Measurements from ENCODE around the gene SPTB. TPM values are rescaled to one million over a fixed set of nuclear protein-coding genes. Genes with fewer than 3 reads are reported as not detected.

The SPTB gene
- polyA plus RNA-seq, 1 donor (not counting 4 experiments of a cell fraction or from before 2014, with no cell fraction given): not detected

- peaks cover 90% of the 10 kb centered on the region for H3K79me2 ChIP-seq (ENCODE audit: control insufficient read depth, insufficient read depth, low read length)
- FAIRE-seq: no peak
Observed at GRCh38 chr14:64729386-64730060, 150.2 kb downstream of the SPTB start.

GRCh38 chr14:64728856-64729255 lies 150.9 kb downstream of the SPTB start:
- no peak overlapping the region for H3K4me2 ChIP-seq (ENCODE audit: control insufficient read depth, extremely low read depth, insufficient read depth, low read depth, low read length)
- peaks cover 91% of the 10 kb centered on the region for H3K79me2 ChIP-seq (ENCODE audit: control insufficient read depth, insufficient read depth, low read length)
- no peak for FAIRE-seq
- no peak overlapping the region for H2AFZ ChIP-seq (ENCODE audit: control insufficient read depth, low read length)
- no peak overlapping the region for H3K27ac ChIP-seq (ENCODE audit: control insufficient read depth, insufficient read depth, low read length)
- peaks cover 3% of the 10 kb centered on the region for H3K9me1 ChIP-seq (ENCODE audit: control insufficient read depth, extremely low read depth, insufficient read depth, low read length)
- no peak overlapping the region for H3K4me3 ChIP-seq (ENCODE audit: control insufficient read depth in 2 of 3, extremely low read depth in 1 of 3, insufficient read depth in 2 of 3, low read depth in 1 of 3, low read length in 3 of 3)
- no peaks in the 10 kb centered on the region for H3K9me3 ChIP-seq (ENCODE audit: control insufficient read depth, low read depth, low read length)
- peaks cover 33% of the 10 kb centered on the region for H3K4me1 ChIP-seq (ENCODE audit: control insufficient read depth, extremely low read depth, insufficient read depth, low read length)
- dilution Hi-C loops (cut with MboI; ENCODE audit: extremely low pct_ligation_motif_present, low sequenced_read_pairs): no loop called here
- H3K27me3 ChIP-seq (ENCODE audit: control insufficient read depth, extremely low read depth, insufficient read depth, low read length): no peaks in the 10 kb centered on the region
- H3K36me3 ChIP-seq (ENCODE audit: control insufficient read depth in 2 of 2, extremely low read depth in 1 of 2, insufficient read depth in 2 of 2, low read length in 2 of 2): peaks cover 55 to 70% of the 10 kb centered on the region in 2 experiments
- peaks cover 4% of the 10 kb centered on the region for H4K20me1 ChIP-seq (ENCODE audit: control insufficient read depth, extremely low read depth, insufficient read depth, low read length)
- no peak overlapping the region for H3K9ac ChIP-seq (ENCODE audit: control insufficient read depth, extremely low read depth, insufficient read depth, low read length)
- TF ChIP-seq EZH2 (IDR thresholded peaks at IDR 0.05; ENCODE audit: low read length) (no peak), CTCF (optimal IDR thresholded peaks at IDR 0.05 in 1 of 3, IDR thresholded peaks at IDR 0.05 in 1 of 3, conservative IDR thresholded peaks at IDR 0.05 in 1 of 3; ENCODE audit: extremely low read depth in 1 of 3, insufficient read depth in 2 of 3, low read length in 3 of 3) (no peak)
- DNase-seq (ENCODE audit: low read depth, low spot score): no peak

More at GRCh38 chr14:64729386-64730060, 150.2 kb downstream of the SPTB start:
- Histone ChIP-seq H3K9me1 (ENCODE audit: control insufficient read depth, extremely low read depth, insufficient read depth, low read length) (peaks cover 3% of the 10 kb centered on the region), H3K9ac (ENCODE audit: control insufficient read depth, extremely low read depth, insufficient read depth, low read length) (no peak overlapping the region), H3K27ac (ENCODE audit: control insufficient read depth, insufficient read depth, low read length) (peak overlapping the region; percentile 13), H3K4me1 (ENCODE audit: control insufficient read depth, extremely low read depth, insufficient read depth, low read length) (peaks cover 26% of the 10 kb centered on the region), H4K20me1 (ENCODE audit: control insufficient read depth, extremely low read depth, insufficient read depth, low read length) (peaks cover 4% of the 10 kb centered on the region), H3K9me3 (ENCODE audit: control insufficient read depth, low read depth, low read length) (no peaks in the 10 kb centered on the region), H3K4me3 (ENCODE audit: control insufficient read depth in 2 of 3, extremely low read depth in 1 of 3, insufficient read depth in 2 of 3, low read depth in 1 of 3, low read length in 3 of 3) (no peak overlapping the region), H2AFZ (ENCODE audit: control insufficient read depth, low read length) (no peak overlapping the region), H3K4me2 (ENCODE audit: control insufficient read depth, extremely low read depth, insufficient read depth, low read depth, low read length) (no peak overlapping the region), H3K27me3 (ENCODE audit: control insufficient read depth, extremely low read depth, insufficient read depth, low read length) (no peaks in the 10 kb centered on the region), H3K36me3 (ENCODE audit: control insufficient read depth in 2 of 2, extremely low read depth in 1 of 2, insufficient read depth in 2 of 2, low read length in 2 of 2) (peaks cover 57 to 70% of the 10 kb centered on the region in 2 experiments)
- TF ChIP-seq CTCF (optimal IDR thresholded peaks at IDR 0.05 in 1 of 3, IDR thresholded peaks at IDR 0.05 in 1 of 3, conservative IDR thresholded peaks at IDR 0.05 in 1 of 3; ENCODE audit: extremely low read depth in 1 of 3, insufficient read depth in 2 of 3, low read length in 3 of 3): no peak
- no peak for TF ChIP-seq EZH2 (IDR thresholded peaks at IDR 0.05; ENCODE audit: low read length)
- DNase-seq (ENCODE audit: low read depth, low spot score): no peak
- dilution Hi-C loops (cut with MboI; ENCODE audit: extremely low pct_ligation_motif_present, low sequenced_read_pairs): no loop called here

Data from keratinocyte (primary cell).